Subcutaneous adipose tissue (tissue), 4 donors: ENCODE measurements around the gene PEF1. TPM values are rescaled to one million over a fixed set of nuclear protein-coding genes. Genes with fewer than 3 reads are reported as not detected.

Experiments used
- total RNA-seq, 4 donors: library from RNA; depleted of rRNA; stranded (reverse); fragments of >200 nt; gene quantifications; one replicate each; pipeline ENCODE4 v1.1.0, GENCODE V29; 2016
- TF ChIP-seq, protein P1 (sequence below): fragments of 450-650 bp; IDR thresholded peaks from one replicate; pipeline ENCODE4 v1.5.1; 2016; ENCODE audit warnings: low read depth, mild to moderate bottlenecking, control low read depth, antibody characterized with exemption, moderate library complexity

PEF1 gene
- total RNA-seq, 4 donors from 2014 or later, result 49.6 to 68.8 (median 56.9) TPM

DNA sequence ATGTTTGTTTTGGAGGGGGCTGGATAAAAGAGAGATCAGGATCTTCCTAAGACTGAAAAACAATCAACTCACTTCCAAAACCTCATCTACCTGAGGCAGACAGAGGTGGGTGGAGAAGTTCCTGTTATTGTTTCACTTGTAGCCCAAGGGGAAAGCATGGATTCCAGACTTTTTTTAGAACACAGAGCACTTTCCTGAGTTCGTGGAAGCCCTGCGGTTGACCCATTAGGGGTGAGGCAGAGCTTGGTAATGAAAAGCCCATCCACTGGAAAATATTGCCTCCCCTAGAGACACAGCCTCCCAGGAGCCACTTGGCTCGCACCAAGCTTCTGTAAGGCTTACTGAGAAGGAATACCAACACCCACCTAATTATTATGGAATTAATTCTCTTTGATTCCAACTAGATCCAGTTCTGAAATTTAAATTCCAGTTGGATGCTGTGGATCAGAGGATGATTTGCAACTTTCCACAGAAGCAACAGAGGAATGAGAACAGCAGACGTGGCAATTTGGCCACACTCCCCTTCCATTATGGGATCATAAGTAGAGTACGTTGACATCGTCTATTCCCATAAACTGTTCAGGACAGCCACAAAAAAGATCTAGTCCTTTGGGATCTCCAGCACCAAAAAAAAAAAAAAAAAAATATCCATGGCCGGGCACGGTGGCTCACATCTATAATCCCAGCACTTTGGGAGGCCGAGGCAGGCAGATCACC is 4.1 kb upstream of the PEF1 start:
- TF ChIP-seq, protein P1, sequence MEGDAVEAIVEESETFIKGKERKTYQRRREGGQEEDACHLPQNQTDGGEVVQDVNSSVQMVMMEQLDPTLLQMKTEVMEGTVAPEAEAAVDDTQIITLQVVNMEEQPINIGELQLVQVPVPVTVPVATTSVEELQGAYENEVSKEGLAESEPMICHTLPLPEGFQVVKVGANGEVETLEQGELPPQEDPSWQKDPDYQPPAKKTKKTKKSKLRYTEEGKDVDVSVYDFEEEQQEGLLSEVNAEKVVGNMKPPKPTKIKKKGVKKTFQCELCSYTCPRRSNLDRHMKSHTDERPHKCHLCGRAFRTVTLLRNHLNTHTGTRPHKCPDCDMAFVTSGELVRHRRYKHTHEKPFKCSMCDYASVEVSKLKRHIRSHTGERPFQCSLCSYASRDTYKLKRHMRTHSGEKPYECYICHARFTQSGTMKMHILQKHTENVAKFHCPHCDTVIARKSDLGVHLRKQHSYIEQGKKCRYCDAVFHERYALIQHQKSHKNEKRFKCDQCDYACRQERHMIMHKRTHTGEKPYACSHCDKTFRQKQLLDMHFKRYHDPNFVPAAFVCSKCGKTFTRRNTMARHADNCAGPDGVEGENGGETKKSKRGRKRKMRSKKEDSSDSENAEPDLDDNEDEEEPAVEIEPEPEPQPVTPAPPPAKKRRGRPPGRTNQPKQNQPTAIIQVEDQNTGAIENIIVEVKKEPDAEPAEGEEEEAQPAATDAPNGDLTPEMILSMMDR, result no peak

DNA sequence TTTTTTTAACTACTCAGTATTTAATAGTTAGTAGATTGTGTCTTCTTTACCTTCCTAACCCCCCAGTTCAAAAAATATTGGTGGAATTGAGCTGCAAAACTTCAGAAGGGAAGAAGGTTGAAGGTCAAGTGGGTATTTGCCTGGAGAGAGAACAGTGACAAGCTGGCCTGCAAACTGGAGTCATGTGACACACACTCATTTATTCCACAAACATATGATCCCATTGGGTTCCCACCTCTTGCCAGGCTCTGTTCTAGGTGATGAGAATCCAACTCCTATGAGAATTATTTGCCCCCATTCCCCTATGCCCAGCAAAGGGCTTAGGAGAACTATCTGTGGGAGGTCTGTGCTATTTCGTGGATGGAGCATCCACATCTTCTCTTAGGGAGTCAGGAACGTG is 3.5 kb upstream of the PEF1 start:
- TF ChIP-seq, protein P1, result no peak

DNA sequence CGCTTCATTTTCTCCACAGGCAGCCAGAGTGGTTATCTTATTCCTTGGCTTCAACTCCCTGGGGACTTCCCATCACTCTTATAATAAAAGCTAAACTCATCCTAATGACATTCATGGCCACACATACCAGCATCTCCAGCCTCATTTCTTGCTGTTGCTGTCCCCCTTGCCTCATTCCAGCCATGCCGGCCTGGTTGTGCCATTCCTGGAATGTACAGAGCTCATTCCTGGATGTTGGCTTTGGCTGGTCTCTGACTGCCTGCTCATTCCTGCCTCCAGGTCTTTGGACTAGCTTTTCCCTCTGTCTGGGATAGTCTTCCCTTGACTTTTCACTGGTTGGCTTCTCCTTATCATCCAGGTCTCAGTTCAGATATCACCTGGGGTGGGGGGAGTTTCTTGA is 2.4 kb upstream of the PEF1 start:
- TF ChIP-seq, protein P1, result no peak

DNA sequence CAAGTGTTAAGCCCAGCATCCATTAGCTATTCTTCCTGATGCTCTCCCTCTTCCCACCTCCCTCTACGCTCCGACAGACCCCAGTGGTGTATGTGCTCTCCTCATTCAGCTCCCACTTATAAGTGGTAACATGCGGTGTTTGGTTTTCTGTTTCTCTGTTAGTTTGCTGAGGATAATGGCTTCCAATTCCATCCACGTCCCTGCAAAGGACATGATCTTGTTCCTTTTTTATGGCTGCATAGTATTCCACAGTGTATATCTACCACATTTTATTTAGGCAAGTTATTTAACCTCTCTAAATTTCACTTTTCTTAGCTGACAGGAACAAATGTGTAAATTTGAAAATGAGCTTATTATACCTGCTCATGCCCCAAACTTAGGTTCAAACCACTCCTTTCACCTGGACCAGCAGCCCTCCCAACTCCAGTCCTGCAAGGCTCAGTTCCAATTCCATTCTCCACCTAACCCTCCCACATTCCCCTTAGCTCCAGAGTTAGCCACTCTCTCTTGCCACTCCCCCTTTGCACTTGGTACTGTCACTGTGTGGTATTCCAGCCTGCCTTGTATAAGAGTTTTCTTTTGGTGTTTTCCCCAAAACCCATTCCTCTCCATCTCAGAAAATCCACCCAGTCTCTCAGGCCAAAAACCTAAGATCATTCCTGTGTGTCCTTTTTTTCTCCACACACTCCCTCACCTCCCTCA is 1.7 kb upstream of the PEF1 start:
- TF ChIP-seq, protein P1, result no peak

DNA sequence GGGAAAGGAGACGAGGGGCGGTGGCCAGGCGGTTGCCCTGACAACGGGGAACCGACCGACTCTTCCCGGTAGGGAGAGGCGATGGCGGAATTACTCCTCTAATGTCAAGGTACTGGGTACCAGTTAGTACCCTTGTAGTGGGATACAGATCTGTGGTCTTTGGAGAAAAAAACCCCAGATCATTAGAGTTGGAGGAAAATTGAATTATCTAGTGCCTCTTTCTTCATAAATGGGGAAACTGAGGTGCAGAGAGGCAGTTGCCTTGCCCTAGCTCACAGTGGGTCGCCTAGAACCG is 545 bp upstream of the PEF1 start:
- TF ChIP-seq, protein P1, result no peak

DNA sequence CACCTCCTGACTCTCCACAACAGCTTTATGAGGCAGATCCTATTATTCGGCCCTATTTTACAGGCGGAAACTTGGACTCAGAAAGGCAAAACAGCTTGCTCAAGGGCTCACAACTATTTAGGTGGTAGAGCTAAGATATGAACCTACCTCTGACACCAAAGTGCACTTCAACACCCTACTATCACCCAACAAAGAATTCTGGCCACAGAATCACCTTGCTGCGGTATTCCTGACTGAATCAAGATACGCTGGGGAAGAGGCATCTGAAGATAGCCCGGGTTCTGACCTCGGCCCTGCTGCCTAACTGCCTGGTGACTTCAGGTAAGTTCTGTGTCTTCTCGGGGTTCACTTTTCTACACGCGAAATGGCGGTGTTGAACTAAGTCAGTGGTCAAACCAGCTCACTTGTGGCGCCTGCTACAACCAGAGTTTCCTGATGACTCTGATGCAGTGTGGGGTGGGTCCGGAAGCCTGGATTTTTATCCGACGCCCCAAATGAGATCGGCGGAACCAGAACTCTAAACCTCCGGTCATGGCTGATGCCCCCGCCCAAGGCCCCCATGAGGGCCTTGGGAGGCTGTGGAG is 608 bp downstream of the PEF1 start:
- TF ChIP-seq, protein P1, result no peak

DNA sequence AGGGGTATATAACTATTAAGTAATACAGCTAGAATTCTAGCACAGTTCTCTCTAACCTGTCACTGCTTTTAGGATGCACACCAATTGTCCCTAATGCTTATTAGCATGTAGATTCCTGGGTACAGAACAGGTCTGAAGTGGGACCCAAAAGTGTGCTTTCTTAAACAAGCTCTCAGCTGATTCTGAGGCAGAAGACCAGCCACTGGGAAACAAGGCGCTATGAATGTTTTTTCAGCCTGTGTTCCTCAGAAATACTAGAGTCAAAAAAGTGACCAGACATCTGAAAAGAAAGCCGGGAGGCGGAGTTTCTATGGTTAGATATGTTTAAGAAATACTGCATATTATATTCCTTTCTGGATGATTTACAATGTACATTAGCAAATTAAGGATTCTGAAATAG is 1.8 kb downstream of the PEF1 start:
- TF ChIP-seq, protein P1, result no peak
